HEK293T (cell line): ENCODE results near the gene UNKL.

Source experiments
- BHLHE40 ChIP-seq: fragments of 450-650 bp; IDR thresholded peaks from 2 replicates; pipeline ENCODE4 v1.6.1; 2016; ENCODE audit warnings: mild to moderate bottlenecking, moderate library complexity, borderline replicate concordance
- ELF4 ChIP-seq: fragments of 450-650 bp; IDR thresholded peaks from 2 replicates; pipeline ENCODE4 v1.6.1; 2017; ENCODE audit warnings: antibody characterized with exemption
- FOXA1 ChIP-seq: fragments of 450-650 bp; IDR thresholded peaks from 2 replicates; pipeline ENCODE4 v1.6.1; 2016; ENCODE audit warnings: mild to moderate bottlenecking
- FOXK2 ChIP-seq: fragments of 450-650 bp; IDR thresholded peaks from 2 replicates; pipeline ENCODE4 v1.6.1; 2016; ENCODE audit warnings: mild to moderate bottlenecking
- FOXM1 ChIP-seq: fragments of 450-650 bp; IDR thresholded peaks from 2 replicates; pipeline ENCODE4 v1.6.1; 2017; ENCODE audit warnings: mild to moderate bottlenecking, borderline replicate concordance
- HDGF ChIP-seq: fragments of 450-650 bp; IDR thresholded peaks from 2 replicates; pipeline ENCODE4 v1.6.1; 2017; ENCODE audit warnings: antibody characterized with exemption, borderline replicate concordance
- L3MBTL2 ChIP-seq: fragments of 450-650 bp; conservative IDR thresholded peaks from 2 replicates; pipeline ENCODE4 v1.6.1; 2016; ENCODE audit warnings: mild to moderate bottlenecking
- LEF1 ChIP-seq: fragments of 450-650 bp; IDR thresholded peaks from 2 replicates; pipeline ENCODE4 v1.6.1; 2017; ENCODE audit warnings: mild to moderate bottlenecking, borderline replicate concordance
- NFRKB ChIP-seq: fragments of 450-650 bp; IDR thresholded peaks from 2 replicates; pipeline ENCODE4 v1.6.1; 2016; ENCODE audit warnings: mild to moderate bottlenecking, moderate library complexity
- SP1 ChIP-seq: fragments of 450-650 bp; IDR thresholded peaks from 2 replicates; pipeline ENCODE4 v1.6.1; 2017
- SUZ12 ChIP-seq: fragments of 450-650 bp; IDR thresholded peaks from 2 replicates; pipeline ENCODE4 v1.6.1; 2016; ENCODE audit warnings: mild to moderate bottlenecking
- TARDBP ChIP-seq: fragments of 450-650 bp; IDR thresholded peaks from 2 replicates; pipeline ENCODE4 v1.6.1; 2016
- ZNF384 ChIP-seq: fragments of 450-650 bp; IDR thresholded peaks from 2 replicates; pipeline ENCODE4 v1.6.1; 2016
- TF ChIP-seq, protein P1 (sequence below): fragments of 450-650 bp; IDR thresholded peaks from 2 replicates; pipeline ENCODE4 v1.6.1; 2016

DNA sequence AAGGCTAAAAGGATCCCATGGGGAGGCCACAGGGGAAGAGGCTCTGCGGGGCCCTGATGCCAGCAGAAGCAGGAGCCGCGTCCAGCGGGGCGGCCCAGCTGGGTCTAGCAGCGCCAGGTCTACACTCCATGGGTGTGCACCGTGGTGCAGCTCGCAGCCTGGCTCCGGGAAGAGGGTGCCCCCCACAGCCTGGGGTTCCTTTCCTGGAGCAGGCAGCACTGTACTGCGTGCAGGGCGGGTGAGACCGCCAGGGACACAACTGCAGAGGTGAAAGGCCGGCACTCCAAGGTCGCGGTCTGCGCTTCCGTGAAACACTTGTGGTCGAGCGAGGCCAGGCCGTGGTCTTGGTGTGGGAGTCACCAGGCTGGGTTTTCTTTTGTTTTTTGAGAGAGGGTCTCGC is 36.3 kb upstream of the UNKL start:
- TF ChIP-seq SP1 (no peak), SUZ12 (no peak), ZNF384 (no peak), FOXK2 (no peak), BHLHE40 (no peak), FOXA1 (no peak), TARDBP (no peak), ELF4 (no peak), NFRKB (no peak), FOXM1 (no peak), HDGF (no peak), L3MBTL2 (no peak), LEF1 (no peak)
- TF ChIP-seq, protein P1, sequence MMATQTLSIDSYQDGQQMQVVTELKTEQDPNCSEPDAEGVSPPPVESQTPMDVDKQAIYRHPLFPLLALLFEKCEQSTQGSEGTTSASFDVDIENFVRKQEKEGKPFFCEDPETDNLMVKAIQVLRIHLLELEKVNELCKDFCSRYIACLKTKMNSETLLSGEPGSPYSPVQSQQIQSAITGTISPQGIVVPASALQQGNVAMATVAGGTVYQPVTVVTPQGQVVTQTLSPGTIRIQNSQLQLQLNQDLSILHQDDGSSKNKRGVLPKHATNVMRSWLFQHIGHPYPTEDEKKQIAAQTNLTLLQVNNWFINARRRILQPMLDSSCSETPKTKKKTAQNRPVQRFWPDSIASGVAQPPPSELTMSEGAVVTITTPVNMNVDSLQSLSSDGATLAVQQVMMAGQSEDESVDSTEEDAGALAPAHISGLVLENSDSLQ, result no peak
